Fibroblast of villous mesenchyme (primary cell): Measurements from ENCODE around the gene DAB2IP. TPM values are rescaled to one million over a fixed set of nuclear protein-coding genes. Genes with fewer than 3 reads are reported as not detected.

Experiments used
- DNase-seq: peaks from one replicate; pipeline ENCODE4 v3.0.0-alpha.2; 2010; ENCODE audit warnings: low read depth
- H3K4me3 ChIP-seq: 2 replicates; pipeline ENCODE4 v1.5.1; 2011; ENCODE audit warnings: low read depth, mild to moderate bottlenecking, low read length
- total RNA-seq: library from RNA; depleted of rRNA; stranded (reverse); fragments of >200 nt; gene quantifications from 2 replicates; pipeline ENCODE4 v1.2.3, GENCODE V29; 2012
- TF ChIP-seq, protein P1 (sequence below): IDR thresholded peaks from 2 replicates; pipeline ENCODE4 v1.5.1; 2012; ENCODE audit warnings: low read depth, mild to moderate bottlenecking, low read length; ENCODE audit not compliant: insufficient read depth

The DAB2IP gene
- total RNA-seq, 1 donor, result 47.9 TPM

DNA sequence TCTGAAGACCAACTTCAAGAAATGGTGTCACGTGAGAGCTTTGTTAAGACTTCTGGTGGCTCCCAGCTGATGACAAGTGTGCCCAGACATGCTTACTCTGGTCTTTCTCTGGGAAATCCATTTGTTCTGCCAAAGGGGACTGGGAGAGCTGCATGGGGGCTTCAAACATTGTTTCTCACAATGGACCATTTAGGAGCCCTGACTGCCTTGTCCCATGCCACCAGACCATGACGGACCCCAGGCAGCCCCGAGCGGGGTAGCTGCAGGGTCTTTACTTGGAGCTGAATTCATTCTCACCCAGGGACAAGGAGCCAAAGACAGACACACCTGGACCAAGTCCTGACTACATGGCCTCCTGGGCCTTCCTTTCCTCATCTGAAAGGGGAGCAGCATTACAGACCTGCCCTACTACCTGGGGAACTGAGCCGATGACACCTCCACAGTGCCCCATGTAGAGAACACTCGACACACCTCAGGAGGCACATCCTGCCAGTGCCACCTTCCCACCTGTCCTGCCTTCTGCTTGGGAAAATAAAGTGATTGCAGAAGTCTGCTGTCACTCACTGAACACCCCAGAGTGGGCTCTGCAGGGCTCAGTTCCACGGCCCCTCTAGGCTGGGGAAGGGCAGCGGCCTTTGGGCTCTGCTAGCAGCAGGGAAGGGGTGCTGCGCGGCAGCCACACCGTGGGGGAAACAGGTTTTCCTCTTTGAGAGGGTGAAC lies 169.0 kb downstream of the DAB2IP start:
- no peak for DNase-seq
- TF ChIP-seq, protein P1, sequence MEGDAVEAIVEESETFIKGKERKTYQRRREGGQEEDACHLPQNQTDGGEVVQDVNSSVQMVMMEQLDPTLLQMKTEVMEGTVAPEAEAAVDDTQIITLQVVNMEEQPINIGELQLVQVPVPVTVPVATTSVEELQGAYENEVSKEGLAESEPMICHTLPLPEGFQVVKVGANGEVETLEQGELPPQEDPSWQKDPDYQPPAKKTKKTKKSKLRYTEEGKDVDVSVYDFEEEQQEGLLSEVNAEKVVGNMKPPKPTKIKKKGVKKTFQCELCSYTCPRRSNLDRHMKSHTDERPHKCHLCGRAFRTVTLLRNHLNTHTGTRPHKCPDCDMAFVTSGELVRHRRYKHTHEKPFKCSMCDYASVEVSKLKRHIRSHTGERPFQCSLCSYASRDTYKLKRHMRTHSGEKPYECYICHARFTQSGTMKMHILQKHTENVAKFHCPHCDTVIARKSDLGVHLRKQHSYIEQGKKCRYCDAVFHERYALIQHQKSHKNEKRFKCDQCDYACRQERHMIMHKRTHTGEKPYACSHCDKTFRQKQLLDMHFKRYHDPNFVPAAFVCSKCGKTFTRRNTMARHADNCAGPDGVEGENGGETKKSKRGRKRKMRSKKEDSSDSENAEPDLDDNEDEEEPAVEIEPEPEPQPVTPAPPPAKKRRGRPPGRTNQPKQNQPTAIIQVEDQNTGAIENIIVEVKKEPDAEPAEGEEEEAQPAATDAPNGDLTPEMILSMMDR, result no peak
- H3K4me3 ChIP-seq, result no peak overlapping the region

DNA sequence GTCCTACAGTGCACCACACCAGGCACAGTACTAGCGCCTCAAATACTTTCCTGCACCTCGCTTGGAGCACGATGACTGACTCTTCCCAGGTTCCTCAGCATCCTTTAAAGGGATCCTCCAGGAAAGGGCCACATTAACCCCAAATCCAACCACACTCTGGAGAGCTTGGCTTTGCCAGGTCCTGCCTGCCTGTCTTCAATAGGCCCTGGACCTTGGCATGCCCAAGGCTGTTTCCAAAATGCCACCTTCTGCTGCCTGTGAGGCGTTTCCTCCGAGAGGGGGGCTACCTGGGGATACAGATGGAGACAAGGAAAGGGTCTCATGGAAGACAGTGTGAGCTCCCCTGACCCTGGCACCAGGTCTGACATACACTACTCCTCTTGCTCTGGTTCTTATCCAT lies 169.9 kb downstream of the DAB2IP start:
- TF ChIP-seq, protein P1, result no peak
- H3K4me3 ChIP-seq, result no peak overlapping the region
- DNase-seq, result no peak

DNA sequence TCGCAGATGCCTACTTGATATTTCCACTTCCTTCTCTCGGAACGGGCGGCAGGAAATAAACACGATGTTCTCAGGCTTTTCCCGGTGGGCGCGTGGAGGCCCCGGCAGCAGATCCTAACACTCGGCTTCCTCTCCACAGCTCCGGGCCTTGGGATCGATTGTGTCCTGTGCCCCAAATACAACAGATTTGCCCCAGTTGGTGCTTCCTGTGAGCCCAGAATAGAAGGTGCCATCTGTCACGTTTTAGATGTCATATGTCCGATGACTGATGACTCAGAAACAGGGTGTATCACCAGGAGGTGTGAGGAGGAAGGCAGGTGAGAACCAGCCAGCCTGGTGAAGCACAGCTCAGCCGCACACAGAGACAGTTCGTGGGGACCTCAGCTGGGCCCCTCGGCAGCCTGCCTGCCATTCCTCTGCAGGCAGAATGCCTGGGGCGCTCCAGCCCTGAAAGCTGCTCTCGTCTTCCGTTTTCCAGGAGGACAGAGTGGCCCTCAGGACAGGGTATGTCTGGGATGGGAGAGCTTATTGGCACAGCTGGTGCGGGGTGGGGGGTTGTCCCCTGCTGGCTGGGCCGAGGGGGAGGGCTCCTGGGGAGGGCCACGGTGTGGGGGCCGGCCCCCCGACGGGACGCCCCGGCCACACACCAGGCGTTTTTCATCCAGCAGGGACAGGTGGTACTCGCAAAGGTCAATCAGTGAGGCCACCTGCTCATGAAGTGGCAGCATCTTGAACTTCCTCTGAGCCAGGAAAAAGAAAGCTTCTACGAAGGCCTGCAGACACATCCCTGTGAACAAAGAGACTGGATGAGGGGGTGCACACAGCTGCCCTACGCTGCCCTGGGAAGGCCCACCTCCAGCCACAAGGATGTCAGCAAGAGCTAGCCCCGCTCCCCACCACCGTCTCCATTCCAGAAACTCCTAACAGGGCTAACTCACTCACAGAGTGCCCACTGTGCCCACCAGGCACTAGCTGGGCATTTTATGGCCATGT lies 171.0 kb downstream of the DAB2IP start:
- no peak overlapping the region for H3K4me3 ChIP-seq
- TF ChIP-seq, protein P1, result no peak
- no peak for DNase-seq

DNA sequence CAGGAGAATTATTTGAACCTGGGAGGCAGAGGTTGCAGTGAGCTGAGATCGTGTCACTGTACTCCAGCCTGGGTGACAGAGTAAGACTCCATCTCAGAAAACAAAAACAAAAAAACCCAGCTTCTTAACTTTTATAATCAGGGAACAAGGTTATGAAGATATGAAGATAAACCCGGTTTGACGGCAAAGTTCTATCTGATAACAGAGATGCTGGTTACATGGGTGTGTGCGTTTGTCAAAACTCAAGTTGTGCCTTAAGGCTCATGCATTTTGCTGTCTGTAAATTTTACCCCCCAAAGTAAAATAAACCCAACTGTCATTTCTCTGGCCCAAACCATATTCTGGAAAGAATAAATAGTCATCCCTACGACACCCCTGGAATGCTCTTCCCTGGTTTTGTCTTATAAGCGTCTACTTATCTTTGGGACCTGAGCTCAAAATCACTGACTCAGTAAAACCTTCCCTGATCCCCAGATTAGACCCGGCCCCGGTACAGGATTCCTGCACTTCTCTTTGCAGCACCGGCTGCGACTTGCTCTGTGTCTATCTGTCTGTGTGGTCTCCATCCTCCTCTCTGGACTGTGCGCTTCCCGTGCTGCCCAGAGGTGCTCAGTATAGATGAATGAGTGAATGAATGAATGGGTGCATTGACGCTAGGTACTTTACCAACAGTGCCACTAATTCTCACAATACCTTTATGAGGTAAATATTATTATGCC lies 172.2 kb downstream of the DAB2IP start:
- no peak for DNase-seq

DNA sequence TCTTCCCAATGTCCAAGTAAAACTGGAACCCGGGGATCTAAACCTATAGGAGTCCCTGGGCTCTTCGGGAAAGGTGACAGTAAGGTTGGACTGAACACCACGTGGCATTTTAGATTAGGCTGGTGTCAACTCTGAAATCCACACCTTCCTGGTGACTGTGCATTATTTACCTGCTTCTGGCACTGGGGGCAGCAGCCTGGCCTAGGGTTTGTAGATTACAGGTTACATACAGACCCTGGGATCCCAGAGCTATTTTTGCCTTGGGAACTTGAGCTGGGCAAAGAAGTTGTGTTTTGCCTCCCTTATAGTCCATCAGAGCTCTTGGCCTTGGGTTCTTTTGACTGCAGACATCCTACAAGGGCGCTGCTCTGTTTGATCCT lies 173.2 kb downstream of the DAB2IP start:
- no peak for DNase-seq
- TF ChIP-seq, protein P1, result no peak
- H3K4me3 ChIP-seq, result no peak overlapping the region

More for the DNA sequence above, 172.2 kb downstream of the DAB2IP start:
- H3K4me3 ChIP-seq, result no peak overlapping the region
- TF ChIP-seq, protein P1, result no peak

DNA sequence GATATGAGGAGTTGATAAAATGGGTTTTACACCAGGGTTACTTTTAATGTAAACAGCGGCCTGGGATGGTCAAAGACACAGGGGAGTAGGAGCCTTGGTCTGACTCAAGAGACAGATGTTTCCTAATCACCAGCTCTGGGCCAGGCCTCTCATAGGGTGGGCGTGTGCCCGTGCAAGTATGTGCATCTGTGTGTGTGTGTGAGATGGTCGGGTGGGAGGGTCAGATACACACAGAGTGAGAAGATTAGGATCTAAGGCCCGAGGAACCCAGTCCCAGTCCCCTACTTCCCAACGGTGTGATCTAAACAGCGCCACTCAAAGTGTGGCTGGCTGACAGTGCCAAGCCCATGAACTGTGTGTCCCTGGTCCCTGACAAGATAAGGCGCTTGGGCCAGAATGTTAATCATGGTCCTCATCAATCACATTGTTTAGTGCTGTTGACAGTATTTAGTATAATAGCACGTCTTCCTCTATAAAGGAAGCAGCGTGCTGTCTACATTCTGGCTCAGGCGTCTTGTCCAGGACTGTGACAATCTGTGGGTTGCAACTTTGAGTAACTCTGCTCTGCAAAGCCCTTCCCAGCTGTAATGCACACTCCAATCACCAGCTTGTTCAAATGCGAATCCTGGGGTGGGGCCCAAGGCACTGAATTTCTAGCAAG lies 173.7 kb downstream of the DAB2IP start:
- no peak overlapping the region for H3K4me3 ChIP-seq
- TF ChIP-seq, protein P1, result no peak
- peak; percentile 52 for DNase-seq
